NCI-H82 treated with DMSO at 0.1 percent for 48 hours (cell line): ENCODE results near the gene TSPYL4.

Source experiments
- DNase-seq: peaks from one replicate; lab custom pipeline; 2025; ENCODE audit not compliant: unreplicated experiment; lab: John Stamatoyannopoulos, UW

TSPYL4 gene

DNA sequence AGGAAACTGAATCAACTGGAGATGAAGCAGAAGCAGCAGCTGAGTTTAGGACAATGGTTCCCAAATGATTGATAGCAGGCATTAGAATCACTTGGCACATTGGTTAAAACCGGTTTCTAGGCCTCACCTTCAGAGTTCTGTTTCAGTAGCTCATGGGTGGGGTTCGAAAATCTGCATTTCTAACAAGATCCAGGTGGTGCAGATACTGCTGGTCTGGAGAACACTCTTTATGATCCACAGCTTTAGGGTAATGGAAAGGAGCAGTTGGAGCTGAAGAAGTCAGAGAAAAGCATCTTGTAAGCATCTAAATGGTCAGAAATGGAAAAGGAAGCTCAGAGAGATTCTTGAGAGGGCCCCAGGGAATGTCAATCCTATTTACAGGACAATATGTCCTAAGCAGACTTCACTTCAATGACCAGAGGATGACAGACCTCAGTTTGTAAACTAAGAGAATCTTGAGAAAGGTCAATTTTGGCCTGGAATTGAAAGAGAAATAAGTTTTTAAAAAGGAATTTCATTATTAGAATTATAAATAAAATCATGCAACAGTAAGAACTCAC, 17.4 kb upstream of the TSPYL4 start:
- DNase-seq: no peak

DNA sequence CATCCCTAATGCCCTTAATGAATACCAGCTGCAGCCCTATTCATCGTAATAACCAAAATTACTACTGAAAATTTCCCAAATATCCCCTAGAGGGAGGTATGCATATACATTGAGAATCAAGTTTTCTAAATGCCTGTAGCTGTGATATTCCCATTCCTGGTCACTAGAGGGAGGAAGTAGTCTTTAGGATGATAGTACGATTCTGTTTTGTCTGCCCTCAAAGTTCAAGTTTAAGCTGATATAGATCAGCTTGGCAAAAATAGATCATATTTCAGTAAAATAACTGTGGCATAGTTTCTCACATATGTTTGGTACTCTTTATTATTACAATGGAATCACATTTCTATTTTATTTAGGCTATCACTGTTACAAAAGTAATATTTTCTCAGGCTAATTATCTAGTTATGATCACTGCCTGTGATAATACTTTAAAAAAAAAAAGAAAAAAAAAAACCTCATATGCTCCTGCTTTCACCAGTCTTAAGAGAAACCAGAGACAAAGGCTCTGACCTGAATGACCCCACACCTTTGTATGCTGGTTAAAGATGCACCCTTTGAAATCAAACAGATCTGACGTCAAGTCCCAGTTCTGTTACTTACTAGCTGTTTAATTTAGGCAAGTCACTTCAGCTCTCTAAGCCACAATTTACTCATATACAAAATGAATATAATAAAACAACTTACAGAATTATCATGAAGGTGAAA, 14.9 kb upstream of the TSPYL4 start:
- DNase-seq: peak; percentile 84

DNA sequence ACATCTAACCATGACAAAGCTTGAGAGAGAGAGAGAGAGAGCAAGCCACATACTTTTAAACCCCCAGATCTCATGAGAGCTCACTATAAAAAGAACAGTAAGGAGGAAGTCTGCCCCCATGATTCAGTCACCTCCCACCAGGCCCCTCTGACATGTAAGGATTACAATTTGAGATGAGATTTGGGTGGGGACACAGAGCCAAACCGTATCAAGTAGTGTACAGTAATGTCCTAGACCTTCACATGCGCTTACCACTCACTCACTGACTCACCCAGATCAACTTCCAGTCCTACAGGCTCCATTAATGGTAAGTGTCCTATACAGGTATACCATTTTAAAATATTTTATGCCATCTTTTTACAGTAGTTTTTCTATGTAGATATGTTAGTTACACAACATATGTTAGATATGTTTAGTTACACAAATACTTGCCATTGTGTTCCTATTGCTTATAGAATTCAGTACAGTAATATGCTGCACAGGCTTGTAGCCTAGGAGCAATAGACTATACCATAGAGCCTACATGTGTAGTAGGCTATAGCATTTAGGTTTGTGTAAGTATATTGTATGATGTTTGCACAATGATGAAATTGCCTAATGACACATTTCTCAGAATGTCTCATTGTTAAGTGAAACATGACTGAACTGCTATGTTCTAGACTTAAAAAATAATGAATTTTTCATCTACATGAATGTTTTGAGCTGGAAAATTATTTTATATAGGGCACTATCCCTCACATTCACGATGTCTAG, 14.1 kb upstream of the TSPYL4 start:
- no peak for DNase-seq

DNA sequence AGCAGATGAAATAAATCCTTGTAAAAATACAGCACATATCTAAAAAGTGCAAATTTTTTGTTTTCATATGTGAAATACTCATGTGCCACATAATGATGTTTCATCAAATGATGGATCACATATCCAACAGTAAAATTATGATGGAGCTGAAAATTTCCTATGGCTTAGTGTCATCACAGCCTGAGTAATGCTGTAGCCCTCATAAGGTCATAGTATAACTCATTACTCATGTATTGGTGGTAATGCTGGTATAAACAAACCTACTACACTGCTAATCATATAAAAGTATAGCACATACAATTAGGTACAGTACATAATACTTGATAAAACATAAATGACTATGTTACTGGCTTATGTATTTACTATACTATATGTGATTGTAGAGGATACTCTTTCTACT, 12.9 kb upstream of the TSPYL4 start:
- DNase-seq: no peak

DNA sequence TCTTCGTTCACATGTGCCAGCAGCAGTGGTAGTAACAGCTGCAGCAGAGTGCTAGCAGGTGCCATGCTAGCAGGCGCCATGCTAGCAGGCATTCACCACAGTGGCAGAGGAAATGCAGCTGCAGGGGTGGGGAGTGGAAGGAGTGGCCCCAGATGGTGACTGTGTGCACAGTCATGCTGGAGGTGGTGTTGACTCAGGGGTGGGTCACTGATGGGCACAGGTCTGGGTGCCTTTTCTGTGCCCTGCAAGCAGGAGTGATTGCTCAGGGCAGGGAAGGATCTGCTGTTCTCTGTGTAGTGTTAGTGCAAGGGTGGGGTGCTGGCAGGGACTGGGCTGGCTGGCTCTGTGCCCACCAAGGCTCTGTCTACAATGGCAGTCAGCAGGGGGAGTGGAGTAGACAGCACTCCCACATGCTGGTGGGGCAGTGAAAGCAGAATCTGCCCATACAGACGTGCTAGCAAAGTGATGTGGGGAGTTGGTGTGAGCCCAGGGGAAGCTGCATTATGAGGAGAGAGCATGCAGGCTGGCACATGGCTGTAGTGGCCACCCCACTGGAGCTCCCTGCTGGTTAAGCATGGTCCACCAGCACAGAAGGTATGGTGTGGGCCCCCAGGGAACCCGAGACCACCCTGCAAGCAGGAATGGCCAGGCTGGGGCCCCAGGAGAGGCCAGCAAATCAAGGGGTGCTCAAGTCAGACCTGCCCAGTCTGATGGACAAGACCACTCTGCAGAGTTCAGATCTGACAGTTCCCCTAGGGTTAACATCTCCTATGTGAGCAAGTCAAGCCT, 11.4 kb upstream of the TSPYL4 start:
- DNase-seq: no peak

DNA sequence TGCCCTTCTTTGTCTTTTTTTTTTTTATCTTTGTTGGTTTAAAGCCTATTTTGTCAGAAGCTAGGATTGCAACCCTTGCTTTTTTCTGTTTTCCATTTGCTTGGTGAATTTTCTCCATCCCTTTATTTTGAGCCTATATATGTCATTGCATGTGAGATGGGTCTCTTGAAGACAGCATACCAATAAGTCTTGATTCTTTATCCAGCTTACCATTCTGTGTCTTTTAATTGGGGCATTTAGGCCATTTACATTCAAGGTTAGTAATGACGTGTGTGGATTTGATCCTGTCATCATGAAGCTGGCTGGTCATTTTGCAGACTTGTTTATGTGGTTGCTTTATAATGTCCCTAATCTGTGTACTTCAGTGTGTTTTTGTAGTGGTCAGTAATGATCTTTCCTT, 9.5 kb upstream of the TSPYL4 start:
- DNase-seq: no peak

DNA sequence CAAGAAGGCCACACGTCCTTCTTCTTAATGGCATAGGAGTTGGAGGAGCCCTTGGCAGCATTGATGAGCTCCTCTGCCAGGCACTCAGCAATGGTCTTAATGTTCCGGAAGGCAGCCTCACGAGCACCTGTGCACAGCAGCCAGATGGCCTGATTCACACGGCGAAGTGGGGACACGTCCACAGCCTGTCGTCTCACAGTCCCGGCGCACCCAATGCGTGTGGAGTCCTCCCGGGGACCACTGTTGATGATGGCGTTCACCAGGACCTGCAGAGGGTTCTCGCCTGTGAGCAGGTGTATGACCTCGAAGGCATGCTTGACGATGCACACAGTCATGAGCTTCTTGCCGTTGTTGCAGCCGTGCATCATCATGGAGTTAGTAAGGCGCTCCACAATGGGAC, 4.6 kb upstream of the TSPYL4 start:
- no peak for DNase-seq

DNA sequence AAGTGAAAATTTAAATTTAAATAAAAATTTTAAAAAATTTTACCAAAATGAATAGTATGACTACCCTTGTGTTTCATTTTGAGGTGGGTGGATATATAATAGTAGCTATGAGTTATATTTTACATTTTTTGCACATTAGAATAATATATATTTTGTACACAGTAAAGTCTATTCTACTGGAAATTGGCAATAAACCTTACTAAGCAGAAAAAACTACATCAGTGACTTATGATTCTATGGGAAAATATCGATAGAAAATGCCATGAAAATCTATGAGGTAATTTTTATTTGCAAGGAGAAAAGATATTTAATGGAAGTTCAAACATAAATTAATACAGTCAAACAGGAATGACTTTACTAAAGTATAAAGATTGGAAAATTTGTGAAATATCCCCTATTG, 2.8 kb upstream of the TSPYL4 start:
- DNase-seq: no peak

DNA sequence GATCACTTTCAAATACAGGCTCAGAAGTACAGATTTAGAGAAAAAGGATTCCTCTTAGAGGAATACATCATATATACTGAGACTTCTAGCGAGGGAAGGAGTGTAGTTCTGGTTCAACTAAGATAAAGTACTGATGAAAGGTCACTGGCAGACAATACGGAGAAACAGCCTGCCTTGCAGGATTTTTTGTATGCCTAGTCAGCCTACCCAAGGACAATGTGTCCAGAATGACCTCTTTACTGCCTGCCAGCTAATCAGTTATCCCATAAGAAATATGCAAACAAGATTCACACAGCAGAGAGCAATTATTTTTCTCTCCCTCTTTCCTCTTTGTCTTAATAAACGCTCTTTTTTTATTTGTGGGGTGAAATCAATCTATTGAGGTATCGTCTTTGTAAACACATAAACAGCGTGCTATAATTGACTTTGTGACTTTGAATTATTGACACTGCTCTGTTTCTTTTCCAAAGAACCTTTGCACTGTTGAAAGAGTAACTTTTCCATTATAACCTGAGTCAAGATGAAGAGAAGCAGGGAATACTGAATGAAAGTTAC, 1.4 kb upstream of the TSPYL4 start:
- no peak for DNase-seq

DNA sequence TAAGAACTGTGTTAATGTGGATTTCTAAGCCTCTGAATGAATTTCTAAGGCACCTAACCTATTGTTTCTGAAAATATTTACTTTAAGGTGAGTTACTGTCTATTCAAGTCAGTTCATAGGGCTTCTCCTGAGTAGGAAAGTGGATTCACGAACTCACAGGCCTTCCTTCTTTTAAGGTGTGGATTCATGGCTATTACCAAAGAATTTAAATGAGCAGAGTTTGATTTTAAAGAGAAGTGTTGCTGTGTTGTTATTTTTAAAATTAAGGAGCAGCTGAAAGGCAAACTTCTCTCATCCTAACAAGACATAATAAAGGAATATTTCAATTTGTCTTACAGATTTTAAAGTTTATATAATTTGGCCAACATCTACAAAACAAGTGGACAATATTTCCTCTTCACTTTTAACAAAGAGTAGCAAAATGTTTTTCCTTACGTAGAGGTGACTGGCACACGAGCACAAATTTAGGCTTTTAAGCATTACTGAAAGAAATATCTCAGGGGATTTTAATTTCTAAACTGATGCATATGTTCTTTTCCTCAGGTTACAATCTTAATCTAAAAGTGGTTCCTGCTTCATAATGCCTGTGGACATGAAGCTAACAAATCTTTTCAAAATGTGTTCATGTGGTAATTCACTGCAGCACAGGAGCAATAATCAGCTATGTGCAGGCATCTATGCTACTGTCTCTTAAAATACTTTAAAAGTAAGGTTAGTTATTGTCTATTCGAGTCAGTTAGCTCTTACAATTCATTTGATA, 602 bp upstream of the TSPYL4 start:
- no peak for DNase-seq

DNA sequence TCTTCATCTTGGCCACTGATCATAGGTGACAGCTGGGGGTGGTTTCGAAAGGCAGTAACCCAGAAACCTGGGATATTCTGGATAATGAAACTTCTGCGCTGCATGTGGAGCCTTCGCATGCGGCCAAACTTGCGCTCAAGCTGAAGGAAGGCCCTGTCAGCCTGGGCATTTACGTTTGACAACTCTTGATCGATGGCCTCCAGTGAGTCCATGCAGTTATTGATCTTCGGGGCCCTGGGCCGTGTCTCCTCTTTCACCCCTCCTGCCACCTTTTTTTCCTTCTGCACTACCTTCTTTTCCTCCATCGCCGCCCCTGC, 729 bp downstream of the TSPYL4 start:
- DNase-seq: no peak

DNA sequence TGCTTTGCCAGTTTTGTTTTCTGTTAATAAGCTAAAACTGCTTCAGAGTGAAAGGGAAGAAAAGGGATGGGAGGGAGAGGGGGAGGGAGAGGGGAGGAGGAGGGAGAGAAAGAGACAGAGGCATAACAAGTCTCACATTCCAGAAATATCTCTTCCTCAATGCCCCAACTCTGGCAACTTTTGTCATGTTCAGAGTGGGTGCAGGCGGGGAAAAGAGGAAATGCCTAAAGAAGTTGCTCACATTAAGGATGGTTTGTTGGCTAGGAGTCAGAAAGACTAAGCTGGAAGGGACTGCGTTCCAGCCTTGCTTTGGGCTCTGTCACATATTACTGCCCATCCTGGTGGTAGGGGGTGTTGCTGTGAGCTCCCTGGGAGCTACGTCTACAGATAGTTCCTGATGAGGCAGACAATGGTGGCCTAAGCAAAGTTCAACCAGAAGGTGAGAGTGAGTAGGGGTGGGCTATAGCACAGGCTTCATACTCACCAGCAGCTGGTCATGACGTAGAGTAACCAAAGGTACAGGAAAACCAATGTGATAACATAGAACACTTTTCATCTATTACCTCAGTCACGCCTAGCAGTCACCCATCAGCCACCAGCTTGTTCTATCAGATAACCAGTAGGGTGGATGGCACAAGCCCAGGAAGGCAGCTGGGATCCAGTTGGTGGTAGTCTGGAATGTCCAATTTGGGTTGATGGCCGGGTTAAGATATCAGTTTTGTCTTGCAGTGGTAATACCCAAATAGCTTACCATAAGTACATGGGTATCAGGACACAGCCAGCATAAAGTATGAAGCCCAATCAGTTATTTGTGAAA, 2.1 kb downstream of the TSPYL4 start:
- no peak for DNase-seq

DNA sequence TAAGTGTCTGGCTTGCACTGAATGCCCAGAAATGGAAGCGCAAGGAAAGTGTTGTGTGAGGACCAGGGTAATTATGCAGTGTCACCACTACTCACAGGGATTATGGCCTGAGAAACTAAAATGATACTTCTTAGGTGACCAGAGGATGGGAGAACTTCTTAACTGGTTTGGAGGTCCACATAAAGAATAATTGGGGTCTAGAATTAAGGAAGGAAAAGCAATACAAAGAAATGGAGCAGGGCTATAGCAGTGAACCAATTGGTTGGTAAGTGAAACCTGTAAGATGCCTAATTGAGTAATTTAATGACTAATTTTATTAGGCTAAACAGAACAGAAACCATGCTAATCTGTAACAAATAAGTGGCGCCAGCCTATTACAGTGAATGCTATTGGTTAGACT, 5.3 kb downstream of the TSPYL4 start:
- no peak for DNase-seq

DNA sequence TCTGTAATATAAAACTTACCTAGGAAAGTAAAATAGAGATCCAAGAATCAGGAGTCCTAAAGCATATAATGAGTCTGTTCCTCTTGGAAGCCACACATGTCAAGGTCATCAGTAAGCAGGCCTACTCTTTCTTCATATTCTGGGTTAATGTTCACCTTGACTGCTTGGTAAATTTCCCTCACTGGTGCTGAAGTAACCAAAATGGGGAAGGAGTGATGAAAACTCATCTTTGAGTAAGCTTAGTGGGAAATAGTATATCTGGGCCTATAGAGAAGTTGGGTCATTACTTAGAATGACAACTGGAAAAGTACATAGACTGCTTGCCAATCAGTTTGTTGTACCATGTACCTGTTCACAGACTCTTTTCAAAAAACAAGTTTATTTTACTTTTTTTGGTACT, 6.6 kb downstream of the TSPYL4 start:
- DNase-seq: no peak

DNA sequence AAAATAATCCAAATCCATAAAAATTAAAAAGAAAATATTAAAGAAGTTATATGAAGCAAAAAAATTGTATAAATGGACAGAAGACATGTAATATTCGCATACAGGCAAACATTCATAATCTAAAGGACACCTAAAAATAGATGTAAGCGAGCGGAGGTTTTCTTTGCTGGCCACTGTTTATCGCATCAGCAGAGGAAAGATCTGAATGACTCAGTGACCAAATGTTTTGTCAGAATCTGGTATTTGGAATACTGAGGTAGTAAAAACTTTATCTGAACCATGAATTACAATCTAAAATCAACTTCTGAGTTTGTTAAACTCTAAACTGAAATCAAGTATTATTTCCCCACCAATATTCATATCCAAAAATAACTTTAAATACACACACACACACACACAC, 7.8 kb downstream of the TSPYL4 start:
- DNase-seq: no peak

DNA sequence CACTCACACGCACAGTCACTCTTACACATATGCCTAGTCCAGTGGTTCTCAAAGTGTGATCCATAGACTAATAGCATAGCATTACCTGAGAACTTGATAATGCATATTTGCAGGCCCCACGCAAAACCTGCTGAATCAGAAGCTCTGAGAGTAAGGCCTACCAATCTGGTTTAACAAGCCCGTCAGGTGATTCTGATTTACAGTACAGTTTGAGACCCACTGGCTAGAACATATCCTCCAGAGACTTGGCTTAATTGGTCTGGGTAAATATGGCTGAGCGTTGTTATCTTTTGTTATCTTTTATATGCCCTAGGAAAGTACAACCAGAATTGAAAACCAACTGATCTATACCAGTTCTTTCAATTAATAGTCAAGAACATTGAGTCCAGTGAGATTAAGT, 9.6 kb downstream of the TSPYL4 start:
- DNase-seq: no peak

DNA sequence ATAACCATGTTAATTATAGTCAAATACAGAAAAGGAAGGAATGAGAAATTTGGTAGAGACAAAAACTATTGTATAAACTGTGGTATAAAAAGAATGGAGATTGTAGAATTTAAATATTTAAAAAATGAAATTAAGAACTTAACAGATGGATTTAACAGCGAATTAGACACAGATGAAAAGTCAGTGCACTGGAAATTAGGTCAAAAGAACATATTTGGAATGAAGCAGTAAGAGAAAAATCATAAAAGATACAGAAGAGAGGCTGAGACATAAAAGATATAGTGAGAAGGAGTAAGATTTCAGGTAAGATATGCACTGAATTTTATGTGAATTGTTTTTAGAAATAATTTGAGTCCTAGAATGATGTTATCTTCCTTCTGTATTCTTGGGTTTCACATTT, 14.0 kb downstream of the TSPYL4 start:
- no peak for DNase-seq

DNA sequence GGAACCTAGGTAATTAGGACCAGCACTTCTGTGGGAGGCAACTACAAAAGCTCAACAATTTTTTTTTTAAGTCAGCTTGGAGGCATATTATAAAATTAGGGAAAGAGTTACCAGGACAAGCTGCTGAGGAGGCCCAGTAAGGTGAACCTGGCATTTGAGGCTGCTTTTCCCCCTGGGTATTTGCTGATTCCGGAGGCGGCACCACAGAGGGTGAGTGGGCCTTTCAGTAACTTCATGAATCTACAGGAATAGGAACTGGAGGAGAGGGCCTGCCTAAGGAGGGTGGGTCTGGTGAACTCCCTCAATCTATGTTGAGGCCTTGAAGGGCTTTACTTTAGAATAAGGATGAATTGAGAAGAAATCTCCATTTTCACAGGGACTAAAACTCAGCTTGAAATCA, 14.6 kb downstream of the TSPYL4 start:
- no peak for DNase-seq

DNA sequence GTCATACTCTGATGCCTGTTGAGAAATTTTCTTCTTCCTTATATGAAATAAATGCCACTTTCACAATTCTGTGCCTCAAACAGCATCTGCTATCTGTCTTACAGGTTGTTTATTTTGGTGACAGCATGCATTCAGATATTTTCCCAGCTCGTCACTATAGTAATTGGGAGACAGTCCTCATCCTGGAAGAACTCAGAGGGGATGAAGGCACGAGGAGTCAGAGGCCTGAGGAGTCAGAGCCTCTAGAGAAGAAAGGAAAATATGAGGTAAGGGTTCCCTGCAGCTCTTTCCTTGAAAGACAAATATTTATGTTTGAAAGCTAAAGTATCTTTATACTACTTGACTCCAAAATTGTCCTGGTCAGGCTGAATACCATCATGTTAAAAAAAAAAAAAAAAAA, 15.8 kb downstream of the TSPYL4 start:
- DNase-seq: no peak

DNA sequence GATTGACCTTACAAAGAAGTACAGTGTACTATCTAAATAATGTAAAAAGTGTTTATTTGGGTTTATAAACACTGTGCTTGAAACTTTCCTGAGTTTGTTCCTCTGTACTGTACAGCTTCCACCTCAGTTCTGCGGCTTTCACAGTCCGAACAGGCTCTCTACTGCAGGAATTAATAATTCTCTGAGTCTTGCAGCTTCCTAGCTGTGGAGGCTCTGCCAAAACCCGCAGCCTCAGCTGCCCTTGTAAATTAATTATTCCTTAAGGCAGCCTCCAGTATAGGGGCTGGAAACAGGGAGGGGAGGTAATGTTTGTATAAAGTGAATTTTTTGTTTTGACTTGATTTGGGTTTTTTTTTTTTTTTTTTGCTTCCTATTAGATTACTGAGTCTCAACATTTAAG, 19.2 kb downstream of the TSPYL4 start:
- no peak for DNase-seq
